Measurements from ENCODE around the gene DCLK1. TPM values are rescaled to one million over a fixed set of nuclear protein-coding genes. Genes with fewer than 3 reads are reported as not detected.

Gene DCLK1
- total RNA-seq, 2 experiments from 2014 or later, result not detected

DNA sequence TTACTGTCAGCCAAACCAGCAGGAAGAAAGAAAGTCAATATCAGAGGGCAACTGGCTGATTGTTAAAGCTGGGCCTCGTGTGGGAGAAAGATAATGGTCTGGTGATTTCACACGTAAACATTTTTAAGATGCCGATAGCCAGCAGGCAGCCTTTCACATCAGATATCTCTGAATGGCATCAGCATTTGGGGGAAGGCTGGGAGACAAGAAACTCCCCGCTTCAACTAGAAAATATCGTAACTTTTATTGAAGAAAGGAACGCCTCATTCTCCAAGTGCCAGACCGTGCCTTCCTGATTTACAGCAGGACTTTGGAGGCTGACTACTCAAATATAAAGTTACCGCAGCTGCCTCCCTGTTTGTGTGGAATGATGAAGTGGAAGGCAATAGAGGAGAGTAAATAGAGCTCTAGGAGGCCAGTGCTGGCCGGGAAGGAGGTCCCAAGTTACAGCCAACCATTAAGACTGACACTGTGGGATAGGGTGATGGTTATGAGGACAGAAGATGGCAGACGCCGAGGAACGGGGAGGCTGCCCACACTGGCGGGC is 370.4 kb downstream of the DCLK1 start:
- Mint-ChIP-seq H3K27me3 (no peaks in the 10 kb centered on the region), H3K4me1 (ENCODE audit: low read depth) (no peaks in the 10 kb centered on the region), H3K4me3 (no peak overlapping the region), H3K27ac (no peak overlapping the region), H3K36me3 (ENCODE audit: low read depth) (no peaks in the 10 kb centered on the region), H3K9me3 (peaks cover 9% of the 10 kb centered on the region)
- intact Hi-C loops (cut with micrococcal nuclease), result no loop called here
- POLR2A ChIA-PET, result no interaction called here
- TF ChIP-seq, protein P1, sequence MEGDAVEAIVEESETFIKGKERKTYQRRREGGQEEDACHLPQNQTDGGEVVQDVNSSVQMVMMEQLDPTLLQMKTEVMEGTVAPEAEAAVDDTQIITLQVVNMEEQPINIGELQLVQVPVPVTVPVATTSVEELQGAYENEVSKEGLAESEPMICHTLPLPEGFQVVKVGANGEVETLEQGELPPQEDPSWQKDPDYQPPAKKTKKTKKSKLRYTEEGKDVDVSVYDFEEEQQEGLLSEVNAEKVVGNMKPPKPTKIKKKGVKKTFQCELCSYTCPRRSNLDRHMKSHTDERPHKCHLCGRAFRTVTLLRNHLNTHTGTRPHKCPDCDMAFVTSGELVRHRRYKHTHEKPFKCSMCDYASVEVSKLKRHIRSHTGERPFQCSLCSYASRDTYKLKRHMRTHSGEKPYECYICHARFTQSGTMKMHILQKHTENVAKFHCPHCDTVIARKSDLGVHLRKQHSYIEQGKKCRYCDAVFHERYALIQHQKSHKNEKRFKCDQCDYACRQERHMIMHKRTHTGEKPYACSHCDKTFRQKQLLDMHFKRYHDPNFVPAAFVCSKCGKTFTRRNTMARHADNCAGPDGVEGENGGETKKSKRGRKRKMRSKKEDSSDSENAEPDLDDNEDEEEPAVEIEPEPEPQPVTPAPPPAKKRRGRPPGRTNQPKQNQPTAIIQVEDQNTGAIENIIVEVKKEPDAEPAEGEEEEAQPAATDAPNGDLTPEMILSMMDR (IDR thresholded peaks at IDR 0.05), result no peak
- DNase-seq (no peak), ATAC-seq (no peak)
- CTCF ChIA-PET, result no interaction called here

DNA sequence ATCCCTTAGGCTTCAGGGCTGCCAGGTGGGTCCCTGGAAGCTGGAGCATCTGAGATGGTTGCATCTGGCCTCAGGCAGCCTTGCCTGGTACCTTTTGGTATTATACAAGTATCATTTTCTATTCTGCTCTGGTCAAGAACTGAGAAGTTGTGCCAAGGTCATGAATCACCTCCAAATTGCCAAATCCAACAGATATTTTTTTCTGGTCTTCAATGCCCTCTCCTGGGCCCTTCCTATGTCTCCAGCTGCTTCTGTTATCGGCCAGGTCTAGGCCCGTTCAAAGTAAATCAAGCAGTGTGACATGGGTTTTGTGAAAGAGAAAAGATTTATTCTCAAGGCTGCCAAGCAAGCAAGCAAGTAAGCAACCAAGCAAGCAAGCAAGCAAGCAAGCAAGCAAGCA is 383.6 kb downstream of the DCLK1 start:
- no peaks in the 10 kb centered on the region for H3K36me3 Mint-ChIP-seq (ENCODE audit: low read depth)
- CTCF ChIA-PET, result interaction anchor here (0.6 kb wide), 1 partner anchor 71 kb away, joined by 3 read pairs; no protein-coding TSS in a partner anchor
- peaks cover 7% of the 10 kb centered on the region for H3K9me3 Mint-ChIP-seq
- intact Hi-C loops (cut with micrococcal nuclease), result no loop called here
- DNase-seq (no peak), ATAC-seq (no peak)
- TF ChIP-seq, protein P1 (IDR thresholded peaks at IDR 0.05), result no peak
- H3K4me1 Mint-ChIP-seq (ENCODE audit: low read depth), result no peaks in the 10 kb centered on the region
- no peak overlapping the region for H3K4me3 Mint-ChIP-seq
- no peak overlapping the region for H3K27ac Mint-ChIP-seq
- POLR2A ChIA-PET, result no interaction called here
- peaks cover 2% of the 10 kb centered on the region for H3K27me3 Mint-ChIP-seq

DNA sequence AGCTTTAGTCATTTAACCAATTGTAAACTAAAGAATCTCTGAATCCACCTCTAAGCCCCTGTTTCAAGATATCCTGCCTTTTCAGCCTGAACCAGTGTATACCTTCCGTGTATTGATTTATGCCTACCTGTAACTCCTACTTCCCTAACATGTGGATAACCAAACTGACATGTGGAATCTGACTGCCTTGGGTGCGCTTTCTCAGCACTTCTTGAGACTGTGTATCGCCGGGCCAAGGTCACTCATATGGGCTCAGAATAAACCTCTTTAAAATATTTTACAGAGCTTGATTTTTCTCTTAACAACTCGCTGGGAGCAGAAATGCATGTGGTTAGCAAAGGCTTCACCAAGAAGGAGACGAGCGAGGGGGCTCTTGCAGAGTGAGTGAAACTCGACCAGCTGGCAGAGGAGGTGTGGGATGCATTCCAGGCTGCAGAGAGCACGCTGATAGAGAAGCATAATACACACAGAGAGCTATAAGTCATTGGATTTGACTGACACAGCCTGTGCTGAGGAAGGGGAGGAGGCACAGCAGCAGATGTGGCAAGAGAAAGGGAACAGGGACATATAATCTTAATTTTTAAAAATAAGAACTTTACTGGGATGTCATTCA is 386.5 kb downstream of the DCLK1 start:
- ChIA-PET POLR2A (no interaction called here), CTCF (no interaction called here)
- H3K27me3 Mint-ChIP-seq, result peaks cover 2% of the 10 kb centered on the region
- H3K4me3 Mint-ChIP-seq, result no peak overlapping the region
- DNase-seq (no peak), ATAC-seq (no peak)
- no peaks in the 10 kb centered on the region for H3K4me1 Mint-ChIP-seq (ENCODE audit: low read depth)
- TF ChIP-seq, protein P1 (IDR thresholded peaks at IDR 0.05), result no peak
- H3K27ac Mint-ChIP-seq, result no peak overlapping the region
- H3K9me3 Mint-ChIP-seq, result peaks cover 5% of the 10 kb centered on the region
- H3K36me3 Mint-ChIP-seq (ENCODE audit: low read depth), result no peaks in the 10 kb centered on the region
- intact Hi-C loops (cut with micrococcal nuclease), result no loop called here

DNA sequence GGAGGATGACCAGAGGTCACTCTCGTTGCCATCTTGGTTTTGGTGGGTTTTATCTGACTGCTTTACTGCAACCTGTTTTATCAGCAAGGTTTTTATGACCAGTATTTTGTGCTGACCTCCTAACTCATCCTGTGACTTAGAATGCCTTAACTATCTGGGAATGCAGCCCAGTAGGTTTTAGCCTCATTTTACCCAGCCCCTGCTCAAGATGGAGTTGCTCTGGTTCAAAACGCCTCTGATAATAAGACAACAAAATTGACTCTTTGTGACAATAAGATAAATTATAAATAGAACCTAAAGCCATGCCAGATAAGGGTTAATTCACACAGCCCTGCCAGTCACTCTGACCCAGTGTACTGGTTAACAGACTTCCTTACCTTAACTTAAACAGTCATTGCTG is 387.0 kb downstream of the DCLK1 start:
- Mint-ChIP-seq H3K4me3 (no peak overlapping the region), H3K36me3 (ENCODE audit: low read depth) (no peaks in the 10 kb centered on the region), H3K4me1 (ENCODE audit: low read depth) (no peaks in the 10 kb centered on the region), H3K27me3 (no peaks in the 10 kb centered on the region), H3K27ac (no peak overlapping the region), H3K9me3 (peaks cover 2% of the 10 kb centered on the region)
- intact Hi-C loops (cut with micrococcal nuclease), result no loop called here
- TF ChIP-seq, protein P1 (IDR thresholded peaks at IDR 0.05), result no peak
- POLR2A ChIA-PET, result no interaction called here
- CTCF ChIA-PET, result no interaction called here
- ATAC-seq, result no peak
- DNase-seq, result no peak

DNA sequence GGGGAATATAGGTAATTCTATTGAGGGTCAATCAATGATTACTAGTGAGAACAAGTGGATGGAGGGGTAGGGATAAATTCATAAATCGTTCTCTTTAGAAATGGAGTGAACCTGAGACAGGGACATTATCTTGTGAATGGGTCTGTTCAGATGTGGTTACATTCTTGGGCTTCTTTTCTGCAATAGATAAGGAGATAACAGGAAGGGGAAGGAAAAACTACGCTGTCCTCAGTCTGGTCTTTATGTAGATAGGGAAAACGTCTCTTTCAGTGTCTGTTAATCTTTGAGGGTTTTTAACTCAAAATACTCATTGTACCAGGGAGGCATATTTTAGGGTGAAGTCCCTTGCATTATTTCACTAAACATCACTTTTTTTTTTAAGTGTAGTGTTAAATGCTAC is 388.0 kb downstream of the DCLK1 start:
- CTCF ChIA-PET, result interaction anchor here (1.4 kb wide), 1 partner anchor 20 kb away, joined by 3 read pairs; no protein-coding TSS in a partner anchor
- POLR2A ChIA-PET, result no interaction called here
- no peak for ATAC-seq
- Mint-ChIP-seq H3K36me3 (ENCODE audit: low read depth) (no peaks in the 10 kb centered on the region), H3K4me1 (ENCODE audit: low read depth) (no peaks in the 10 kb centered on the region), H3K4me3 (no peak overlapping the region), H3K27me3 (no peaks in the 10 kb centered on the region), H3K9me3 (peaks cover 2% of the 10 kb centered on the region), H3K27ac (no peak overlapping the region)
- TF ChIP-seq, protein P1 (IDR thresholded peaks at IDR 0.05), result no peak
- intact Hi-C loops (cut with micrococcal nuclease), result no loop called here
- no peak for DNase-seq

Measured in activated CD8-positive, alpha-beta T cell treated with anti-CD3 and anti-CD28 coated beads for 36 hours (primary cell).